Measurements from ENCODE around the gene TNFSF18. TPM values are rescaled to one million over a fixed set of nuclear protein-coding genes. Genes with fewer than 3 reads are reported as not detected.

TNFSF18 gene
- total RNA-seq, 1 donor = 0.09 TPM

DNA sequence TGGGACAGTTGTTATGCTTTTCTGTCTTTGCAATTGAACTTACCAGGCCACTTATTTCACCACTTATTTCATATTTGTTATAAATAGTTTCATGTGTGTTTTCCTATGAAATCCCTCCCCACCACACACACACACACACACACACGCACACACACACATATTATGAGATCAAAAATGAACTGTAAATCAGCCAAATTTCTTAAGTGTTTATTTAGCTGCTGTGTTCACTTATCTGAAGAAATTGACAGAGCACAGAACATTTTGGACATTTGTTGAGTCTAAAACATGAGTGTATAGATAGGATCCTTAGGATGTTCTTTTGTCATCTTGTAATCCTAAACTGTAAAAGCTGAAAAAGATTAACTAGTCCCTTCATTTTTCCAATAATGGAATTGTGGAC lies 7.8 kb upstream of the TNFSF18 start:
- TF ChIP-seq, protein P1, sequence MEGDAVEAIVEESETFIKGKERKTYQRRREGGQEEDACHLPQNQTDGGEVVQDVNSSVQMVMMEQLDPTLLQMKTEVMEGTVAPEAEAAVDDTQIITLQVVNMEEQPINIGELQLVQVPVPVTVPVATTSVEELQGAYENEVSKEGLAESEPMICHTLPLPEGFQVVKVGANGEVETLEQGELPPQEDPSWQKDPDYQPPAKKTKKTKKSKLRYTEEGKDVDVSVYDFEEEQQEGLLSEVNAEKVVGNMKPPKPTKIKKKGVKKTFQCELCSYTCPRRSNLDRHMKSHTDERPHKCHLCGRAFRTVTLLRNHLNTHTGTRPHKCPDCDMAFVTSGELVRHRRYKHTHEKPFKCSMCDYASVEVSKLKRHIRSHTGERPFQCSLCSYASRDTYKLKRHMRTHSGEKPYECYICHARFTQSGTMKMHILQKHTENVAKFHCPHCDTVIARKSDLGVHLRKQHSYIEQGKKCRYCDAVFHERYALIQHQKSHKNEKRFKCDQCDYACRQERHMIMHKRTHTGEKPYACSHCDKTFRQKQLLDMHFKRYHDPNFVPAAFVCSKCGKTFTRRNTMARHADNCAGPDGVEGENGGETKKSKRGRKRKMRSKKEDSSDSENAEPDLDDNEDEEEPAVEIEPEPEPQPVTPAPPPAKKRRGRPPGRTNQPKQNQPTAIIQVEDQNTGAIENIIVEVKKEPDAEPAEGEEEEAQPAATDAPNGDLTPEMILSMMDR (IDR thresholded peaks at IDR 0.05; ENCODE audit: insufficient read depth, low read length) = no peak
- no peak for DNase-seq (ENCODE audit: low read depth)
- H3K4me3 ChIP-seq (ENCODE audit: low read depth, low read length) = no peak overlapping the region

- H3K4me3 ChIP-seq (ENCODE audit: low read depth, low read length) = no peak overlapping the region
- DNase-seq (ENCODE audit: low read depth) = no peak
- TF ChIP-seq, protein P1 (IDR thresholded peaks at IDR 0.05; ENCODE audit: insufficient read depth, low read length) = no peak
These were observed 7.2 kb upstream of the TNFSF18 start for GRCh38 chr1:173057984-173058383.

DNA sequence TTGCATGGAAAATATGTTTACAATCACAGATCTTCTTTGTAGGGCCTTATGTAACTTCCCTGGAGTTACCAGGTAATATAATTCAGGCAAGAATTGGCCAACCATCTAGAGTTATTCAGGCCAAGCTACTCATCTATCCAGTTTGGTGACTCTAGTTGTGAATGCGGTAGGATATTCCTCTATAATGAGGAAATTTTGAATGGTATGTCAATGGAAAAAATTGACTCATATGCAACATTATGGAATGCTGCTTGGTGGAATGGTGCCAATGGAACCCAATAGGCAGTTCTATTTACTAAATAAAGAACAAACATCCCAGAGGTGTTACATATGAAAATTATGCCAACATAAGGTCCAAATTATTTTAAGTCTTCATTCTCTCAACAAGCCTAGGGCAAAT lies 5.6 kb upstream of the TNFSF18 start:
- no peak overlapping the region for H3K4me3 ChIP-seq (ENCODE audit: low read depth, low read length)
- TF ChIP-seq, protein P1 (IDR thresholded peaks at IDR 0.05; ENCODE audit: insufficient read depth, low read length) = no peak
- DNase-seq (ENCODE audit: low read depth) = no peak

DNA sequence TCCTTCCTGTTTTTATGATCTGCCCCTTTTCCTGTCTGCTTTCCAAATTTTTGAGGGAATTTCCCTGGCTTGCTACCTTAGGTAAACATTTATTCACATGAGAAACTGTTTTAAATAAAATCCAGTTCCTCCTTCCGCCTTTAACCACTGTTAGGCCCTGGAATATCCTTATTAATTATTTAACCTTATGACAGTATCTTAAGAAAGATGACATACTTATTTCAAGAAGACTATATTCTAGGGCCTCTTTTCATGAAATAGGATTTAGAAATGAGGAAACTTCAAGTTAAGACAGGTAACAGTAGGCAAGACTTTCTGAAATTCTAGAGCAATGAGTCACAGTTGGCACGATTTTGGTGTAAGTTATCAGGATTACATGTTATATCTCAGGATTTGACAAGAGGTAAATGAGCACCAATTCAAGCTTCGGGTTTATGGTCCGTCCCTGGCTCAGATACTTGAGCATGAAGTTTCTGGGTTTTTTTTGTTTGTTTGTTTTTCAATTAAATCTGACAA lies 2.0 kb upstream of the TNFSF18 start:
- TF ChIP-seq, protein P1 (IDR thresholded peaks at IDR 0.05; ENCODE audit: insufficient read depth, low read length) = no peak
- no peak overlapping the region for H3K4me3 ChIP-seq (ENCODE audit: low read depth, low read length)
- peak; percentile 22 for DNase-seq (ENCODE audit: low read depth)

- TF ChIP-seq, protein P1 (IDR thresholded peaks at IDR 0.05; ENCODE audit: insufficient read depth, low read length) = no peak
- DNase-seq (ENCODE audit: low read depth) = no peak
These were observed 1.5 kb downstream of the TNFSF18 start for GRCh38 chr1:173049322-173049633.

DNA sequence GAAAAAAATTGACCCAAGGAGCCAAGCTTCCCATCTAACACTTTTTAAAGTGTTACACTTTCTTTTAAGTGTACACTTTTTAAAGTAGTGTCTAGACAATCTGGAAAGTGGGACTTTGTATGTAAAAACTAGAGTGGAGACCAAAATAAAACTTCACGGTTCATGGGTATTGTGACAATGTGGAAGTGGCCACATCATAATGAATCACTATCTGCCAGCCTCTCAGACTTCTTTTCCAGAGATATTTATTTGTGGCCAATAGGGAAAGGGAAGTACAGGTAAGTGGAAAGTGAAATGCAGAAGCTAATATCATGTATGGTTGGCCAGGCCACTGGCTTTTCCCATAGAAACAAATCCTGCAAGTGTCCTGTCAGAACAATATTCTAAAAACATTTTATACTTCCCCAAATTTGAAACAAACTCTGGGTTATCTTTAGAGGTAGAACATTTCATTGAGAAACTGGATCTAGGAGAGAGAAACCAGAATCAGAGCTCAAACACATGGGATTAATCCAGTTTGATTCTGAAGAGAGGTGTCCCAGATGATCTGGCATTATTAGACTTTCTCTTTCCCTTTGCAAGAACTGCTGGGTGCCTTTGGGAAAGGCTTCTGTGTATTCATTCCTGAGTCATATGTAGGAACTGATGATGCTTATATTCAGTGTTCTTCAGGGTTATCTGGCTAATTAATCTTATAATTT lies 2.0 kb downstream of the TNFSF18 start:
- TF ChIP-seq, protein P1 (IDR thresholded peaks at IDR 0.05; ENCODE audit: insufficient read depth, low read length) = no peak
- peak; percentile 35 for DNase-seq (ENCODE audit: low read depth)
- H3K4me3 ChIP-seq (ENCODE audit: low read depth, low read length) = no peak overlapping the region

More at GRCh38 chr1:173049322-173049633, 1.5 kb downstream of the TNFSF18 start:
- no peak overlapping the region for H3K4me3 ChIP-seq (ENCODE audit: low read depth, low read length)

- TF ChIP-seq, protein P1 (IDR thresholded peaks at IDR 0.05; ENCODE audit: insufficient read depth, low read length) = no peak
- no peak overlapping the region for H3K4me3 ChIP-seq (ENCODE audit: low read depth, low read length)
- no peak for DNase-seq (ENCODE audit: low read depth)
These were observed 6.1 kb downstream of the TNFSF18 start for GRCh38 chr1:173044656-173045055.
